Measurements from ENCODE around the gene RASSF7.

RASSF7 gene

GRCh38 chr11:551131-551530 lies 9.6 kb upstream of the RASSF7 start:
- FAIRE-seq, result no peak
- DNase-seq (ENCODE audit: insufficient read length, low spot score), result no peak

DNA sequence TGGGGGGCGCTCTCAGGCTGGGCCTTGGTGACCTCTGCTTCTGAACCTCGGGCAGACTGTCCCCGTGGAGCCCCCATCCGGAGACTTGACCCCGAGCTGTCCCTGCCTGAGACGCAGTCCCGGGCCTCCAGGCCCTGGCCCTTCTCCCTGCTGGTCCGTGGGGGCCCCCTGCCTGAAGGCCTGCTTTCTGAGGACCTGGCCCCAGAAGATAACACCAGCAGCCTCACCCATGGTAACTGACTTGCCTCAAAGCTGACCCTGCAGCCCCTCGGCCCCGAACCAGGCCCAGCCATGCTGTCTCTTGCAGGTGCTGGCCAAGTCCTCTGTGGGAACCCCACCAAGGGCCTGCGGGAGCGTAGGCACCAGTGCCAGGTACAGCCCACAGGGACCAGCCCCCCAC lies 9.2 kb upstream of the RASSF7 start:
- no peak for FAIRE-seq
- no peak for DNase-seq (ENCODE audit: insufficient read length, low spot score)

DNA sequence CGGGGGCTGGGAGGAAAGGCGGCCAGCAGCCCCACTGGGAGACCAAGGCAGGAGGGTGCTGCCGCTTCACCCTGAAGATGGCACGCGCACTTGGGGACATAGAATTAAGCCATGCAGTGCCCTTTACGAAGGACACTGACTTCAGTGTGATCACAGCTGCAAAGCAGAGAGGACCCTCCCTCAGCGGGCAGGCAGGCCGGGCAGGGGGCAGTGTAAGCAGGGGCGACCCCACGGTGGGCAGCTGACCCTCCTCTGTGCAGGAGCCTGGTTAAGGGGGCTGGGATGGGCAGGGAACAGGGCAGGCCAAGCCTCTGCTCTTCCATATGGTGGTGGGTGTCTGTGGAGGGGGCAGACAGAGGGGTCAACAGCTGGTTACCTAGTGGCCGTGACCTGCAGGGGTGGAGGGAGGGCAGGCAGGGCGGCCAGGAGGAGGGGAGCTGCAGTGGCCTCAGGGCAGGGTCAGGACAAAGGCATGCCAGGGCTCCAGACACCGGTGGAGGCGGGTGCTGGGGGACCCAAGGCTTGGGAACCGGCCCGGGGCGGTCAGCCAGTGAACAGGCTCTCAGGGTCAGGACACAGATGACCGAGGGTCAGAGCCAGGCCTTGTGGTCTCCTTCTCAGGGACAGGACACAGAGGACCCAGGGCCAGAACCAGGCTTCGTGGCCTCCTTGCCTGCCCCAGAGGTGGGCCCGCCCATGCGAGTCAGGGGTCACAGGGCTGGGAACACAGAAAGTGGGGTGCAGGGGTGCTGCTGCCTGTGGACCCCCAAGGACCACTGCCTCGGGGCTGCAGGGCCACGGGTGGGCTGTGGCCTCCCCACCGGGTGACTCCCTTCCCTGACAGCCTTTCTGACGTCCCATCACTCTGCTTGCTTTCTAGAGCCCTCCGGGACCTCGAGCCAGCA lies 7.4 kb upstream of the RASSF7 start:
- no peak for FAIRE-seq
- DNase-seq (ENCODE audit: insufficient read length, low spot score), result no peak

GRCh38 chr11:553988-554340 lies 6.8 kb upstream of the RASSF7 start:
- no peak for FAIRE-seq
- DNase-seq (ENCODE audit: insufficient read length, low spot score), result no peak

DNA sequence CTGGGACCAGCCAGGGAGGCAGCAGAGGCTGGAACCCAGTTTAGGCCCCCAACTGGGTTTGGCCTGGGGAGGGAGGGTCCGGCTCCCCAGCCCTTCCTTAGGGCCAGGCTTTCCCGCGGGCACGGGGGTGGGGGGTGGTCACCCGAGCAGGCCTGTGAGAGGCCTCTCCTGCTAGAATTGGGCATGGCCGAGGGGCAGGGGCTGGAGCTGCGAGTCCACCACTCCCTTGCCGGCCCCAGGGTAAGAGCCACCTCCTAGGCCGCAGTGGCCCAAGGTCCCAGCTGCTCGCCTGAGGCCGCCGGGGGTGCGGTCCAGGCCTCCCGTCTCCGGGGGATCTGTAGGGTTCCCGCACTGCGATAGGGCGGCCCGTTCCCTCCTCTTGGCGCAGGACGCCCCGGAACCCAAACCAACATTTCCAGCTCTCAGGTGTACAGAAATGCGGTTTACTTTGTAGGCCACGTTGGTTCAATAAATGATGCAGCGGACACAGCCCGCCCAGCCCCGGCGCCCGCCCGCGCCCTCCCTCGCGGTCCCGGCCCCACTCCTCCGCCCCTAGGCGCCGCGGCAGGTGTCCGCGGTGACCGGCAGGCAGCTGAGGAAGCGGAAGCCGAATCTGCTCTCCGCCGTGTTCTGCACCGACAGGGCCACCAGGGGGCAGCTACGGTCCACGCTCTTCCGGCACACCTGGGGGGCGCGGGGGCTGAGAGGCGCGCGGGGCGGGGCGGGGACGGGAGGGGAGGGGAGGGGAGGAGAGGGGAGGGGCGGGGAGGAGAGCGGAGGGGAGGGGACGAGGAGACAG lies 6.1 kb upstream of the RASSF7 start:
- FAIRE-seq, result peak; percentile 60

GRCh38 chr11:555227-555779 lies 5.5 kb upstream of the RASSF7 start:
- DNase-seq (ENCODE audit: insufficient read length, low spot score) (no peak), FAIRE-seq (no peak)

More for the DNA sequence above, 6.1 kb upstream of the RASSF7 start:
- peak; percentile 71 for DNase-seq (ENCODE audit: insufficient read length, low spot score)

- DNase-seq (ENCODE audit: insufficient read length, low spot score), result no peak
- no peak for FAIRE-seq
These were observed 4.7 kb upstream of the RASSF7 start for GRCh38 chr11:555780-556661.

DNA sequence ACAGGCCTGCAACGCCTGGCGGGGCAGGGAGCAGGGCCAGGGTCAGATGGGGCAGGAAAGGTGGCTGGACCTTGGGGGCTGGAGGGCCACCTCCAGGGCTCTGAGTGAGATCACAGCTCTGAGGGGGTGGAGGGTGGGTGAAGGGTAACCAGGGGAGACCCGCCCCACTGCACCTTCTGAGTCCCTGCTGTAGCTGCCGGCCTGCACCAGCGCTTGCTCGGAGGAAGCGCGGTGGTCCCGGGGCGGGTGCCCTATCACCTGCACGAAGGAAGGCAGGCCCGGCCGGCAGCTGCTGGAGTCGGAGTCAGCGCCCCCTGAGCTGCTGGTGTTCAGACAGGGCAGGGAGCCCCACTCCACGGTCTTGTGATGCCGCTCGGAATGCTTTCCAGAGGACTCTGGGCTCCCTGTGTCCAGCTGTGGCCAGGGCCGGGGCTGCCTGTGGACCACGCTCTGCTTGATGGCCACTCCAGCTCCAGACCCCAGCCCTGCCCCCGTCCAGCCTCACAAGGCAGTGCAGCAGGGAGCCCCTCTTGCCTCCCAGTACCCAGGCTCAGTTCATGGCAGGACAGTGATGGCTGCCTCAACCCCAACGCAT lies 4.0 kb upstream of the RASSF7 start:
- DNase-seq (ENCODE audit: insufficient read length, low spot score), result no peak
- no peak for FAIRE-seq

DNA sequence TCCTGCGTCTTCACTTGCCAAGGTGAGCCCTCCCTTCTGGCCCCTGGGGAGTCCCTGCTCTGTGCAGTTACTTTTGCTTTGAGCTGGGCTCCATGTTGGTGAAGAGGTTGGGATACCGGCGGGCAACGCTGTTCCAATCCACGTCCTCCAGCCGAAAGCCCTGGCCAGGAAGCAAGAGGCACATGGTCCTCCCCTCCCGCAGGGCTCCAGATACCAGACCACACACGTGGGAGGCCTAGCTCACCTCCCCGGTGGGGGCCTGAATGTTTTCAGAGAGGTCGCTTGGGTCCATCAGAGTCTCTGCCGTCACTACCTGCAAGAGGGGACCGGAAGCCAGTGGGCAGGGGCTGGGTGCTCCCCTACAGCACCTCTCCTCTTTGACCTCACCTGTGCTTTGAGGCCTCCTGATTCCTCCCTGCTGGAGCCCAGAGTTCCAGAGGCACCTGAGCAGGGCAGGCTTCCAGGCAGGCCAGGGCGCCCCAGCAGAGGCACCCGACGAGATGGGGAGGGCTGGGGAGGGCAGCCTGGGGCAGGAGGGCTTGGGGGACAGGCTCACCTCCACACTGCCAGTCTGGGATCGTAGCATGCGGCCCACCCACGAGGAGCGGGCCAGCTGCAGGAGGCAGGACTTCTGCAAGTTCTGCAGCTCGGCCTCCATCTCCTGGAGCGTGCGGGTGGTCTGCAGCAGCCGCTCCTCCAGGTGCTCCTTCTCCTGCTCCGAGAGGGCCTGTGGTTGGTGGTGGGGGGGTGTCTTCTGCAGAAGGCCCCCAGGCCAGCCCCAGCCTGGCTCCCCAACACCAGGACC lies 3.2 kb upstream of the RASSF7 start:
- no peak for FAIRE-seq
- DNase-seq (ENCODE audit: insufficient read length, low spot score), result no peak

DNA sequence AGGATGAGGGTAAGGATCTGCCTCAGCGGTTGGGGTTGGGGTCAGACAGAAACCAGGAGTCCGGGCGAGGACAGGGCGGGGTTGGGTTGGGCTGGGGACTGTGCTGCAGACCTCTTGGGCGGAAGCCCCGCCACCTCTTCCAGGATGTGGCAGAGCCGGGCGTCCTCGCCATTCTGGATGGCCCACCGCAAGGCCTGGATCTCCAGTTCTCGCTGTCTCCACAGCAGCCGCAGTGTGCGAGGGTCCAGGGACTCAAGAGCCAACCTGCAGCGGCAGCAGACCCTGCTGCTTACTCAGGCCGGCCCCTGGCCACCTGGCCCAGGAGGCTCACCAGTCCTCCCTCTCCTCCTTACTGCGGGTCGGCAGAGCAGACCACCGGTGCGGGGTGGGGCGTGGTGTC lies 2.3 kb upstream of the RASSF7 start:
- no peak for DNase-seq (ENCODE audit: insufficient read length, low spot score)
- no peak for FAIRE-seq

- FAIRE-seq, result no peak
These were observed 1.6 kb upstream of the RASSF7 start for GRCh38 chr11:559020-559620.

DNA sequence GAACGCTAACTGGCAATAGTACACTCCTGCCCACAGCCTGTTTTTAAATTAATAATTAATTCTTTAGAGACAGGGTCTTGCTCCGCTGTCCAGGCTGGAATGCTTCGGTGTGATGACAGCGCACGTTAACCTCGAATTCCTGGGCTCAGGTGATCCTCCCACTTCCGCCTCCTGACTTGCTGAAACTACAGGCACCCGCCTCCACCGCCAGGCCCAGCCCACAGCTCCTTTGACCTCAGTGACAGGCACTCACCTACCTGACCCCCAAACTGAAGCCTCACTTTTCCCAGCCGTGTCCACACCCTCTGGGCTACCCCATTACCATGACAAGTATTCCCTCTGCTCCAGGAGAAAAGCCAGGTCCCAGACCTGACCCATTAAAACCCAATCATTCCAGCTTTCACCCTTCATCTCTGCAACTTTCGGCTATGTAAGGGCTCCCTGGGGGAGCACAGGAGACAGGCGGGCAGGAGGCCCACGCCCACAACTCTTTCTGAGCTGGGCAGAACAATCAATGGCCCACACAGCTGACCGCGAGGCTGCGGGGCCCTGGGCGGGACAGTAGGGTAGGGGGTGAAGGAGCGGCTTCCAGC lies 962 bp upstream of the RASSF7 start:
- no peak for FAIRE-seq
- DNase-seq (ENCODE audit: insufficient read length, low spot score), result no peak

More at GRCh38 chr11:559020-559620, 1.6 kb upstream of the RASSF7 start:
- no peak for DNase-seq (ENCODE audit: insufficient read length, low spot score)

DNA sequence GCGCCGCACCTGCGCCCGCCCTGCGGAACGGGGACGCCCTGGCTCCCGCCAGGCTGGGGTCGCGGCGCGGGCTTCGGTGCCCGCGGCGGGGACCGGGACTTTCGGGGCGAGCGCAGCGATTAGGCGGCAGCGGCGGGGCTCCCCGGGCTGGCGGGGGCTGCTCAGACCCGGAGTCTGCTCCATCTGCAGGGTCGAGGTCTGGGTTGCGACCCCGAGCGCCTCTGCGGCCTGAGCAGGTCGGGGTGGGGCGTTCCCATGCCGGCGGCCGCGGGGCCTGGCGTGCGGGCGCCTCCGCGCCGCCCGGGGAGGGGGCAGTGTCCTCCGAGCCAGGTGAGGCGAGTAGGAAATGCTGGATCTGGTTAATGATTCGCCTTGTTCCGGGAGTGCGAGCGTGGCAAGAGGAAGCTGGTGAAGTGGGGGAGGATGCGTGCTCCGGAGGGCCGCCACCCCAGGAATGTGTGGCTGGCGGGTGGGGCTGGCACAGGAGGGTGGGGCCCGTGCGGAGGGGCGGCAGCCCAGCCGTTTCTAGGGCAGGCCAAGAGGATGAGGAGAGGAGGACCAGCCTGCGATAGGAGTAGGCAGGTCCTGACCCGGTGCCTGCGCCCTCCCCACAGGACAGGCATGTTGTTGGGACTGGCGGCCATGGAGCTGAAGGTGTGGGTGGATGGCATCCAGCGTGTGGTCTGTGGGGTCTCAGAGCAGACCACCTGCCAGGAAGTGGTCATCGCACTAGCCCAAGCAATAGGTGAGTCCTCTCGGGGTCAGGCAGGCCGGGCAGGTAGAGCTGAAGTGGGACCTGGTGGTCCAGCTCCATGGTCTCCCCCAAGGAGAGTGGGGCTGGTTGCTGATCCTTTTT lies 606 bp downstream of the RASSF7 start:
- peak; percentile 96 for FAIRE-seq
- peak; percentile 53 for DNase-seq (ENCODE audit: insufficient read length, low spot score)

GRCh38 chr11:562046-562645 lies 1.4 kb downstream of the RASSF7 start:
- no peak for DNase-seq (ENCODE audit: insufficient read length, low spot score)
- FAIRE-seq, result no peak

GRCh38 chr11:563066-563811 lies 2.5 kb downstream of the RASSF7 start:
- FAIRE-seq (no peak), DNase-seq (ENCODE audit: insufficient read length, low spot score) (no peak)

GRCh38 chr11:563812-564578 lies 3.2 kb downstream of the RASSF7 start:
- peak; percentile 72 for FAIRE-seq
- DNase-seq (ENCODE audit: insufficient read length, low spot score), result no peak
